ENCODE measurements around the gene HS6ST2. TPM values are rescaled to one million over a fixed set of nuclear protein-coding genes. Genes with fewer than 3 reads are reported as not detected.
"Not testable (repeated sequence)": the region's sequence is repeated elsewhere in the genome, so short reads cannot be mapped to it uniquely, and the experiment has no call there.

HS6ST2 gene
- total RNA-seq, 2 experiments from 2014 or later, result 0.26 to 0.39 TPM

DNA sequence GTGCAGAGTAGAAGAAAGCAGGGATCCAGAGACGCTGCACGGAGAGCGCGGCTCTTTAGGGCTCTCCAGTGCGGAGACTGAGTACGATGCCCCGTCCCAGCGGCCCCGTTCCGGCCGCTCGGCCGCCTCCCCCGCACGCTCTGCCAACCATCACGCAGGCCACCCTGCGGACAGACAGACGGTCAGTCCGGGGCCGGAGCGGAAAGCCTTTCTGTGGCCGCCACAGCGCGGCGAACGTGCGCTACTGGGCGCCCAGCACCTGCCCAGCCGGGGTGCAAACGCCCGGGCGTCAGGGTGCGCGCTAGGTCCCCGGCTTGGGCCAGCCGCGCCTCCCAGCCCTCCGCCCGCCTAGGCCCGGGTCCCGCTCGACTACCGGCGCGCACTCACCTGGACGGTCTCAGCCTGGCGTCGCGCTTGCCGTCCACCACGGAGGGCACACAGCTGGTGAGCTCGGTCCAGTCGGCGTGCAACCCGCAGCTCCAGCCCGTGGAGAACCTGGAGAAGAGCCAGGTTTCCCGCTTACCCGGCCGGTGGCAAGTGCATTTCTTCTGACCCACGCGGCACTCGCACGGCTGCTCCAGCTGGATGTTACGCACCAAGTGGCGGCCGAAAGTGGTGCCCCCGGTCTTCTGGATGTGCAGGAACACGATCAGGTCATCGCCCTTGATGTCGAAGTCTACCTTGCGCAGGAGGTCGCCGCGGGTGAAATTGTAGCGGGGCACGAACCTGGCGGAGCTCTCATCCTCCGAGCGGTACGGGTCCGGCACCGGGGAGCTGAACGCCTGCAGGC lies 1.8 kb downstream of the HS6ST2 start:
- H3K9me3 Mint-ChIP-seq, result no peaks in the 10 kb centered on the region
- H3K27ac Mint-ChIP-seq, result no peak overlapping the region
- peak overlapping the region; percentile 58 for H3K4me3 Mint-ChIP-seq
- DNase-seq, result peak; percentile 1
- peaks cover 41% of the 10 kb centered on the region for H3K27me3 Mint-ChIP-seq
- H3K4me1 Mint-ChIP-seq, result peaks cover 2% of the 10 kb centered on the region
- no peaks in the 10 kb centered on the region for H3K36me3 Mint-ChIP-seq

DNA sequence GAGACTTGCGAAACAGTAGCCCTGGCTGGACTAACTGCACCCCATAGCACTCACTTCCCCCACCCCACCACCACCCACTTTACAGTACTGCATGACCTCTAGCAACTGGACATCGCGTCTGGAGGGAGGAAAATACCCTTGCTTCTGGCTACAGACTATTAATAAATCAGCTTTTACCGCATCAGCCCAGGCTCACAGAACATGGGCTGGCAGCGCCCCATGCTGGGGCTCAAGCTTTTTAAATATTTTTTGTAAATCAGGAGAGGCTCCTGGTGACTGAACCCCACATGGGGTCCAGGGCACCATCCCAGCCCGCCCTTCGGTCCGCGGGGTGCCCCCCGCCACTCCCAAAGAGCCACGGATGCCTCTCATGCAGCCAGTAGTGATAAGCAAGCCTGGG lies 2.7 kb downstream of the HS6ST2 start:
- no peak overlapping the region for H3K4me3 Mint-ChIP-seq
- no peaks in the 10 kb centered on the region for H3K36me3 Mint-ChIP-seq
- H3K27me3 Mint-ChIP-seq, result peaks cover 40% of the 10 kb centered on the region
- H3K27ac Mint-ChIP-seq, result no peak overlapping the region
- no peaks in the 10 kb centered on the region for H3K9me3 Mint-ChIP-seq
- no peak for DNase-seq
- H3K4me1 Mint-ChIP-seq, result peaks cover 2% of the 10 kb centered on the region

DNA sequence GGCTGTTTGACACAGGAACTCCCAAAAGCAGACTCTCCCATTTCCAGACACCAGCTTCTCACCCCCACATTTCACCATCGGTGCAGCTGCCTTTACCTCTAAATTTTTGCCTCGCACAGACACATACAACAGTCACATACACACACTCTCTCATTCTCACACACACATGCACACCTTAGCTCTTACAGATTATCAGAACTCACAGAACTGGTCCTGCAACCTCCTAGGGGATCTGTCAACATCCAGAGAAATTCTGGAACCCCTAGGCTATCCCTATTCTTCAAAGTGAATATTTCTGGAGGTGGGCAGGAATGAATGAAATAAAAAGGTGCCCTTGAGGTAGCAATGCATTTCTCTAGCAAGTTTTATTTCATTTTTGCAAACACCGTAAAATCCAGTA lies 4.1 kb downstream of the HS6ST2 start:
- Mint-ChIP-seq H3K9me3 (no peaks in the 10 kb centered on the region), H3K36me3 (no peaks in the 10 kb centered on the region), H3K27ac (no peak overlapping the region), H3K27me3 (peaks cover 40% of the 10 kb centered on the region), H3K4me3 (no peak overlapping the region), H3K4me1 (peaks cover 2% of the 10 kb centered on the region)
- DNase-seq, result no peak

DNA sequence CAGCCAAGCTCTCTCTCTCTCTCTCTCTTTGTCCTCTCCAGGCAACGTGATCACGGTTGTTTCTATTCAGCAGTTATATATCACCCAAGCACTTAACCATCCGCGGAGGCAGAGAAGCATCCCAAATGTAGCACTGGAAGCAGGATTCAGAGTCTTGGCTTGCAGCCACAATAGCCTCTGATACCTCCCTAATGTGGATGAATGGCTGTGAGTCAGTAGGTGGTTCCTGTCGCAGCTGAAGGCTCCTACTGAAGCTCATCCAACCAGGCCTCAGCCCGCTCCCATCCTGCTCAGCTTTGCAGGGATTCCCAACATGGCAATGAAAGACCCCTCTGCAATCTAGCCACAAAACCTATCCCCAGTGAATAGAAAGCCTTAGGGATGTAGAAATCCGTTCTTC lies 5.1 kb downstream of the HS6ST2 start:
- Mint-ChIP-seq H3K9me3 (no peaks in the 10 kb centered on the region), H3K27me3 (peaks cover 30% of the 10 kb centered on the region), H3K4me1 (no peaks in the 10 kb centered on the region), H3K27ac (no peak overlapping the region), H3K36me3 (no peaks in the 10 kb centered on the region), H3K4me3 (no peak overlapping the region)
- no peak for DNase-seq

DNA sequence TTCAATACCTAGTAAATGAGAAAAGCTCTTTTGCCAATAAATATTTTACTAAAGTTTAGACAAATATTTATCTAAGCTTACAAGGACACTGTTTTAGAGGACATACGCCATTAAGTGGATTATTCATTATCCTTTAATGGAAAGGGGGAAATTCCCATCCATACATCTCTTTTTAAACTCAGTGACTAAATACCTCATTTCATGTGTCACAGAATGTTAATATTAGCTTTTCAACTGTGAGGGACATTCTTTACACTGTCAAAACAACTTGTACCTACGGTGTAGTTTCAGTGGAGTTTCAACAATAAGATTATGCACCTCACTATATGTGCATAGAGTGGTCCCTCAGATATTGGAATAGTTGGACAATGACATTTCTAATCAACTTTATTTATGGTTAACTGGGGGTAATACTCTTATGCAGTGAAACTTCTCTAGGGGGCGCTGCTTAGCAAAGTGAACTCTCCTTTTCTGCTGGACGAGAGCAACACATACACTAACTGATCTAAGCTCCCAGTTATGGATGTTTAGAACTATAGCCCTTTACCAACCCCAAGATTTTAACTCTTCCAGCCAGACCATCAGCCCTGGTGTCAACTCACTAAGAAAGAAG lies 9.7 kb downstream of the HS6ST2 start:
- Mint-ChIP-seq H3K27ac (no peak overlapping the region), H3K36me3 (no peaks in the 10 kb centered on the region), H3K4me1 (no peaks in the 10 kb centered on the region), H3K27me3 (peaks cover 3% of the 10 kb centered on the region), H3K9me3 (peaks cover 1% of the 10 kb centered on the region), H3K4me3 (no peak overlapping the region)
- no peak for DNase-seq

DNA sequence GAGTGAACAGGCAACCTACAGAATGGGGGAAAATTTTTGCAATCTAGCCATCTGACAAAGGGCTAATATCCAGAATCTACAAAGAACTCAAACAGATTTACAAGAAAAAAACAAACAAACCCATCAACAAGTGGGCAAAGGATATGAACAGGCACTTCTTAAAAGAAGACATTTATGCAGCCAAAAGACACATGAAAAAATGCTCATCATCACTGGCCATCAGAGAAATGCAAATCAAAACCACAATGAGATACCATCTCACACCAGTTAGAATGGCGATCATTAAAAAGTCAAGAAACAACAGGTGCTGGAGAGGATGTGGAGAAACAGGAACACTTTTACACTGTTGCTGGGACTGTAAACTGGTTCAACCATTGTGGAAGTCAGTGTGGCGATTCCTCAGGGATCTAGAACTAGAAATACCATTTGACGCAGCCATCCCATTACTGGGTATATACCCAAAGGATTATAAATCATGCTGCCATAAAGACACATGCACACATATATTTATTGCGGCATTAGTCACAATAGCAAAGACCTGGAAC lies 13.3 kb downstream of the HS6ST2 start:
- H3K4me1 Mint-ChIP-seq, H3K9me3 Mint-ChIP-seq, H3K36me3 Mint-ChIP-seq, DNase-seq, H3K27me3 Mint-ChIP-seq, H3K27ac Mint-ChIP-seq, H3K4me3 Mint-ChIP-seq: not testable (repeated sequence)

DNA sequence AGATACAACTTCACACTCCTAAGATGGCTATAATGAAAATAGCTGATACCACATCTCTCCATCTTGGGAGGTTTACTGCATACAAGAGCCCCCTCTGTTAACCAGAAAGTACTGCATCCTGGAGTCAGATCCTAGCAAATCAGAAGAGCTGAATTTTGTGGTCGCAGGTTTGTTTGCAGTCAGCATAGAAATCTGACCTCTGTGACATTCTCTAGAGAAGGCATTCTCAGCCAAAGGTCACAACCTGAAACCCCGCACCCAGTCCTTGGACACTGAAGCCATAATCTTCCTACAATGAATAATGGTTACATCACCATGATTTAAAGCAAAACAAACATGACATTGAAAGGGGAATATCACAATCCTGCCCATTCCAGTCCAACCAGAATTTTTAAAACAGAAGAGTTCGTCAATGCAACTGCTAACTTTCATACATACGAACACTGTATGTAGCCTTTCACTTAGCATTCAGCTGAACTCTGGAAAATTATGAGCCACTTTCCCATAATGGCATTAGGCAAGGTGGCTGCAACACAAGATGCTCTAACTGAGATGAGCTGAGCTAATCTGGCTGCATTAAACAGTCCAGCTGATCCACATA lies 17.6 kb downstream of the HS6ST2 start:
- no peaks in the 10 kb centered on the region for H3K36me3 Mint-ChIP-seq
- H3K9me3 Mint-ChIP-seq, result peaks cover 1% of the 10 kb centered on the region
- no peak for DNase-seq
- H3K4me1 Mint-ChIP-seq, result no peaks in the 10 kb centered on the region
- H3K4me3 Mint-ChIP-seq, result no peak overlapping the region
- no peak overlapping the region for H3K27ac Mint-ChIP-seq
- H3K27me3 Mint-ChIP-seq, result no peaks in the 10 kb centered on the region

DNA sequence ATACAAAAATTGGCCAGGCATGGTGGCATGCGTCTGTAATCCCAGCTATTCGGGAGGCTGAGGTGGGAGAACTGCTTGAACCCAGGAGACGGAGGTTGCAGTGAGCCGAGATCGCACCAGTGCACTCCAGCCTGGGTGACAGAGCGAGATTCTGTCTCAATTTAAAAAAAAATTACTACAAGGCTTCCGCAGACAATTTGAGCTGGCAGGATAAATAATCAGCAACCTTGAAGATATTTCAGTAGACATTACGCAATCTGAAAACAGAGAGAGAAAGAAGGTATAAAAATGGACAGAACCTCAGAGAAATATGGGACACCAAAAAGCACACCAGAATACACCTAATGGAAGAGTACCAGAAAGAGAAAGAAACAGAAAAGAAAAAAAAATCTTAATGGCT lies 25.3 kb downstream of the HS6ST2 start:
- Mint-ChIP-seq H3K36me3 (no peaks in the 10 kb centered on the region), H3K27ac (no peak overlapping the region)

DNA sequence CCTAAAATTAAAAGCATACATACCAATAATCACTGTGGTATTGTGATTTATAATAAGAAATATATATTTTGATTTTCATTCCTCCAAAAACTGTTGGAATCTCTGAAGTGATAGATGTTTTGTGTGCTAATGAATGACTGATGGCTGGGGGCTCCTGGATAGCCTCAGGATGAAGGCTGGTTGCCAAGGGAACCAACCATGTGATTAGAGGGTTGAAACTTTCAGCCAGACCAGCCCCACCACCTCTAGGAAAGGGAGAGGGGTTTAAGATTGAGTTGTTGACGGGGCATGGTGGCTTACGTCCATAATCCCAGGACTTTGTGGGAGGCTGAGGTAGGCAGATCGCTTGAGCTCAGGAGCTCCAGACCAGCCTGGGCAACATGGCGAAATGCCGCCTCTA lies 34.0 kb downstream of the HS6ST2 start:
- DNase-seq, result no peak
- H3K36me3 Mint-ChIP-seq, result no peaks in the 10 kb centered on the region
- H3K27ac Mint-ChIP-seq, result no peak overlapping the region
- no peak overlapping the region for H3K4me3 Mint-ChIP-seq
- H3K9me3 Mint-ChIP-seq, result no peaks in the 10 kb centered on the region
- no peaks in the 10 kb centered on the region for H3K27me3 Mint-ChIP-seq
- H3K4me1 Mint-ChIP-seq, result no peaks in the 10 kb centered on the region

More for the DNA sequence above, 25.3 kb downstream of the HS6ST2 start:
- Mint-ChIP-seq H3K27me3 (peaks cover 7% of the 10 kb centered on the region), H3K9me3 (no peaks in the 10 kb centered on the region), H3K4me3 (no peak overlapping the region), H3K4me1 (no peaks in the 10 kb centered on the region)
- DNase-seq, result no peak

DNA sequence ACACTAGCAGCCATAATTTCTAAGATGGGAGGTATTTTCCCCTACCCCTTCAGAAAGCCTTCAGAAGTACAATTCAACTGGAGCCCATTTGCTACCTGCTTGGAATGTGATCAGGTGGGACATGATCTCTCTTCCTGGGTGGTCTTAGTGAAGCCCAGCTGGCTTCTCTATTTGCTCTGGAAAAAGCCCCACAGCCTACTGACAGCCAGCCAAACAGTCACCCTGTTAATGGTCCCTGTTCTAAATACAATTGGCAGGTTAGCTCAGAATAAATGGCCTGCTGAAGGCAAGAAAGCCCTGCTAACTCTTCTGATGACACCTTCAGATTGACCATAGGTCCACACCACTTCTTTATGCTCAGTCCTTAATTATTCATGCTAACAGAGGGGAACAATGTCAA lies 39.9 kb downstream of the HS6ST2 start:
- DNase-seq, result no peak
- Mint-ChIP-seq H3K4me3 (no peak overlapping the region), H3K4me1 (no peaks in the 10 kb centered on the region), H3K27ac (no peak overlapping the region), H3K9me3 (no peaks in the 10 kb centered on the region), H3K36me3 (no peaks in the 10 kb centered on the region), H3K27me3 (no peaks in the 10 kb centered on the region)

DNA sequence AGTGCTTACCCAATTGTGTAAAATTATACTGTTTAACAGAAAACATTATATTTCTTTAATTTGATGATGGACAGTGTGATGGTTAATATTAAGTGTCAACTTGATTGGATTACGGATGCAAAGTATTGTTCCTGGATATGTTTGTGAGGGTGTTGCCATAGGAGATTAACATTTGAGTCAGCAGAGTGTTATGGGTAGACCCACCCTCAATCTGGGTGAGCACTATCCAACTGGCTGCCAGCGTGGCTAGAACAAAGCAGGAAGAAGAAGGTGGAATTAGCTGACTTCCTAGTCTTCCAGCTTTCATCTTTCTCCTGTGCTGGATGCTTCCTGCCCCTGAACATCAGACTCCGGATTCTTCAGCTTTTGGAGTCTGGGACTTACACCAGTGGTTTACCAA lies 42.1 kb downstream of the HS6ST2 start:
- Mint-ChIP-seq H3K36me3 (no peaks in the 10 kb centered on the region), H3K27me3 (no peaks in the 10 kb centered on the region), H3K4me3 (no peak overlapping the region), H3K27ac (no peak overlapping the region), H3K9me3 (no peaks in the 10 kb centered on the region), H3K4me1 (no peaks in the 10 kb centered on the region)
- no peak for DNase-seq

DNA sequence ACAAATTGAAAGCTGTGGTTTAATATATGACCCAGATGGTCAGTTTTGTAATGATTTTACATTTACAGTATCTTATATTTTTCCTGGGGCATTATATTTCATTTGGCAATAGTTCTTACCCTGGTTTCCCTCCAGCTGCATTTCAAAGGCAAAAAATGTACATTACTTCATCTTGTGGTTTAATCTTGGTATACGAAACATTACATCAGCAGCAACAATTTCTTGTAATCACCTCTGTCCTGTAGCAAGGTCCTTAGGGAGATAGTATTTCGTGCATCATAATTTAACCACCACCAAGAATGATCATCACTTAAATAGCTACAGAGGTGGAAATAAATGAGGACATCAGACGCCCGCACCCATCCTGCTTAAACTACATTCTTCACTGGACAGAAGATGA lies 48.8 kb downstream of the HS6ST2 start:
- Mint-ChIP-seq H3K27me3 (no peaks in the 10 kb centered on the region), H3K27ac (no peak overlapping the region), H3K36me3 (no peaks in the 10 kb centered on the region), H3K4me3 (no peak overlapping the region), H3K4me1 (no peaks in the 10 kb centered on the region), H3K9me3 (no peaks in the 10 kb centered on the region)
- DNase-seq, result no peak

DNA sequence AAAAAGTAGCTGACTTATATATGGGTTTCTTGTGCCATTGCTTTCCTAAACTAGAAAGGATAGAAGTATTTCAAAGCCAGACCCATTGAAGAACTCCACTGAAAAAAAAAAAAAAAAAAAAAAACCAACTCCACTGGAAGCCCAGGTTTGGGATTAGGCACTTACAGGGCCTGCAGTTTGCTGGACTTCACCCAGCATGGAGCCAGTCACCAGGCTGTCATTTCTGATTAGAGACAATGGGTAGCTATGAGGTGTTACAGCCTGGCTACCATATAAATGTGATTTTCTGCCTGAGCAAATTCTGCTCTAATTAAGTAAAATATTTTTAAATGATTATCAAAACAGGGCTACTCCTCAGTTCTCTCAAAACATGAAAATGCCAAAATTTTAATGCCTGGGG lies 49.5 kb downstream of the HS6ST2 start:
- no peak for DNase-seq
- Mint-ChIP-seq H3K4me3 (no peak overlapping the region), H3K4me1 (no peaks in the 10 kb centered on the region), H3K36me3 (no peaks in the 10 kb centered on the region), H3K9me3 (no peaks in the 10 kb centered on the region), H3K27ac (no peak overlapping the region), H3K27me3 (no peaks in the 10 kb centered on the region)

DNA sequence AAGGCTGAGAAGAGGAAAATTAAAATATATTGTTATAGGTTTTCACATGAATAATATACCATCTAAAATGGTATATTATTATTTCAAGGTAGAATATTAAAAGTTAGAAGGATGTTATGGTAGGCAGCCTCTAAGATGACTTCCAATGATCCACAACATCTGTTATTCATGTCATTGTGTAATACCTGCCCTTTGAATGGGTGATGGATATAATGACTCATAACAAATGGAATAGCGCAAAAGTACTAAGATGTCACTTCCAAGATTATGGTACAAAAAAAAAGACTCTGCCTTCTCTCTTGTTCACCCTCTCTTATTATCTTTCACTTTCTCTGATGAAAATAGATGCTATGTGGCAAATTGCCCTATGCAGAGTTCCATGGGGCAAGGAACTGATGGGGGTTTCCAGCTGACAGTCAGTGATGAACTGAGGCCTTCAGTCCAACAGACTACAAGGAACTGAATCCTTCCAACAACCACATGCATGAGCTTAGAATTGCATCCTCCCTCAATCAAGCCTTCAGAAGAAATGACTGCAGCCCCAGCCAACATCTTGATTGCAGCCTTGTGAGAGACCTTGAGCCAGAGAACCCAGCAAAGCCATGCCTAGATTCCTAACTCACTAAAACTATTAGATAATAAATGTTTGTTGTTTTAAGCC lies 57.7 kb downstream of the HS6ST2 start:
- peaks cover 2% of the 10 kb centered on the region for H3K27me3 Mint-ChIP-seq
- DNase-seq, result no peak
- no peak overlapping the region for H3K4me3 Mint-ChIP-seq
- H3K36me3 Mint-ChIP-seq, result no peaks in the 10 kb centered on the region
- H3K4me1 Mint-ChIP-seq, result no peaks in the 10 kb centered on the region
- peaks cover 2% of the 10 kb centered on the region for H3K9me3 Mint-ChIP-seq
- H3K27ac Mint-ChIP-seq, result no peak overlapping the region

DNA sequence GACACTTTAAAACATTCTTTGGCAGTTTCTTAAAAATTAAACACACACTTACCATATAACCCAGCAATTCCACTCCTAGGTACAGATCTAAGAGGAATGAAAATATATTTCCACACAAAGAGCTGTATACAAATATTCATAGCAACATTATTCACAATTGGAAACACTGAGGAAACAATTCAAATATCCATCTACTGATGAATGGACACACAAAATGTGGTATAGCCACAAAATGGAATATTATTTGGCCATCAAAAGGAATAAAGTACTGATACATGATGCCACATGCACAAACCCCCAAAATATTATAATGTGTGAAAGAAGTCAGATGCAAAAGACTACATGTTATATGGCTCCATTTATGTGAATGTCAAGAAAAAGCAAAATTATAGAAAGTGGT lies 70.9 kb downstream of the HS6ST2 start:
- Mint-ChIP-seq H3K27me3 (peaks cover 4% of the 10 kb centered on the region), H3K27ac (no peak overlapping the region), H3K9me3 (no peaks in the 10 kb centered on the region), H3K36me3 (no peaks in the 10 kb centered on the region), H3K4me1 (no peaks in the 10 kb centered on the region), H3K4me3 (no peak overlapping the region)
- no peak for DNase-seq
